HG03135 (cell line): ENCODE measurements around the gene CADPS2.

Experiments used
- ATAC-seq: cut with Tn5 transposase; IDR thresholded peaks from one replicate; pipeline ENCODE4 v1.9.1; 2021; ENCODE audit warnings: mild to moderate bottlenecking, moderate library complexity; ENCODE audit not compliant: unreplicated experiment

The CADPS2 gene

DNA sequence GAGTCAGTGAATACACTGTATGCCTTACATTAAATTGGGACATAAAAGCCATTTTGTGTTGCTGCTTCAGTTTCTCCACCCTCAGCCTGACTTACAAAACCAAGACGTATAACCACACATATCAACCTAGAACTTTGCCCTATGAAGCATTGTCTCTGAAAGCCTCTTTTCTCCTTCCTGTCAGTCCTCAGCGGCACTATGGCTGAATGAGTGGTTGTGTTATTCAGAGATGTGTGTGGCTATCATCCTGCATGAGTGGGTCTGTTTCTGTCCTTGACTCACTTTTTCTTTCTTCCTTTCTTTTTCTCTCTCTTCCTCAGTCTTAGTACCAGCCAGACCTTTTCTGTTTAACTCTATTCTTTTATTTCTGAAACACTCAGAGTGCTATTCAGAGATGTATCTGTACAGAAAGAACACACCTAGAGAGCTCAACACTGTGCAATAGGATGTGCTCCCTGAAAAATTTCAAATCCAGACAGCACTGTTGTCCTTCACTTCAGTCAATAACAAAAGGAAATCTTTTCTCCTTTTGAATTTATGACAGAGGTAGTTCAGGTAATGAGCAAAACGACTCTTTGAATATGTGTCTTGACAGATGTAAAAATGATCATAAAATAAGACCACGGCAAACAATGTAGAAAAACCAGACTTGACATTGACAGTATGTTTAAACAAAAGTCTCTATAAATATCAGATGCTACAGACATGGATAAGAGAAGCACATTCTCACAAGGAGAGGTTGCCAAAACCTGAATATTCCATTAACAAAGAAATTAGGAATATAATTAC, 418.4 kb downstream of the CADPS2 start:
- ATAC-seq, result no peak

DNA sequence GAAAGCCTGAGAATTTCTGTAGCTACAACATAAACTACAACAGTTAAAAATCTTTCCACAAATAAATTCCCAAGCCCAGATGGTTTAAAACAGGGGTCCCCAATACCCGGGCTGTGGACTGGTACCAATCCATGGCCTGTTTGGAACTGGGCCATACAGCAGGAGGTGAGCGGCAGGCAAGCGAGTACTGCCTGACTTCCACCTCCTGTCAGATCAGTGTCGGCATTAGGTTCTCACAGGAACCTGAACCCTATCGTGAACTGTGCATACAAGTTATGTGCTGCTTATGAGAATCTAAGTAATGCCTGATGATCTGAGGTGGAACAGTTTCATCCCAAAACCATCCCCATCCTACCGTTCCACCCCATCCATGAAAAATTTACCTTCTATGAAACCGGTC, 421.0 kb downstream of the CADPS2 start:
- ATAC-seq, result no peak

DNA sequence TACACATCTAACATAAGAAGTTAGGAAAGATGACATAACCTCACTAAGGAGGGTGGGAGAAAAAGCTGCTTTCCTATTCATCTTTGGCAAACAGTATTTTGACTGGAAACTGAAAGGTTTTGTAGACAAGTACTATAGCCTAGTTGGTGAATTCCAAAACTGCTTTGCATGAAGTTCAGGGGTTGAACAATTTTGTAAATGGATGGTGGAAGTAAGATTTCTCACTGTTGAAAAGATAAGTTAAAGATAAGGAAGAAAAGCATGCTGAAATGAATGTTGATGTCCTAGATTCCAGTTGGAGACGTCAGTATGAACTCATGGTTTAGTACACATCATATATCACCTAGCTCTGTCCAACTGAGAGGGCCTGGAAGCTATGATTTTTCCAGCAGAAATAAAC, 422.6 kb downstream of the CADPS2 start:
- no peak for ATAC-seq

DNA sequence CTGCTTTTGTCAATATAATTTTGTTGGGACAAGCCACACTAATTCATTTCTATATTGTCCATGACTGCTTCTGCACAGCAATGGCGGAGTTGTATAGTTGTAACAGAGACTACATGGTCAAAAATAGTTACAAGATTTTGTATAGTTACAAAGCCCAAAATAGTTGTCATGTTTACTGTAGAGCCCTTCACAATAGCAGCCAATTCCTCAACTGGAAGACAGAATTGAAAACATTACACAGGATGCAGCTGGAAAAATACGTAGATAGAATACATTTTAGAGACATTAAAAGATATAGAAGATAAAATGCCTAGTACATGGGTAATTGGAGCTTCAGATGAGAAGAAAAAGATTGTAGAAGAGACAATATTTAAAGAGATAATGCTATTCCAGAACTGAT, 425.3 kb downstream of the CADPS2 start:
- no peak for ATAC-seq

DNA sequence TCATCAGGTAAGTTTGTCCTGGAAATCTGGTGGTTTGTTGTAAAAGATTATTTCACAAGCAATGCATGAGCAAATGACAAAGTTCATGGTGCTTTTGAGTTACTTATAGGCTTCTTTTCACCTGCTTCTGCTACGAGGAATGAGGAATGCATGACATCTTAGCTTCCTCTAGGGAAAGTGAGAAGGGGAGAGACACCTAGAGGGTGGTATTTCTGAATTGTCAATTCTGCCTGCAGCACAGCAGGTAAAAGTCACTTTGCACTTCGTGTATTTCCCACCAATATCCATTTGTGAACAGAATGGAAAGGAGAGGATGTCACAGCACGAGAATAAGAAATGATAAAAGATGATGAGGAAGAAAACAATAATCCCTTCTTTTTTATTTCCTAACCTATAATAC, 428.3 kb downstream of the CADPS2 start:
- ATAC-seq, result no peak

DNA sequence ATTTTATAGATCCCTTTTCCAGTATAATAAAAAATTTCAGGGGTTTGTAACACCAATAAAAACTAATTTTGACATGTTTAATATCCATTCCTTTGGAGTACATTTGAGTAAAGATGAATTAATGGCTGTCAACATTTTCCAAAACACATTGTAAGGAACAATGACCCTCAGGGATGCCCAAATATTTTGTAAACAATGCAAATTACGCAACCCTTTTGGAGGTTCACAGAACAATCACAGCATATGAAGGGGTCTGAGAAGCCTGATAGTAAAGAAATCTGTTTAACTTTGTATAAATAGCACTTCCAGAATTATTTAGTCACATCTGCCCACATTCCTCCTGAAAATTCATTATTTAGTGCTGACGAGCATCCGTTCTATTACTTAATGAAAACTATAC, 428.9 kb downstream of the CADPS2 start:
- no peak for ATAC-seq

DNA sequence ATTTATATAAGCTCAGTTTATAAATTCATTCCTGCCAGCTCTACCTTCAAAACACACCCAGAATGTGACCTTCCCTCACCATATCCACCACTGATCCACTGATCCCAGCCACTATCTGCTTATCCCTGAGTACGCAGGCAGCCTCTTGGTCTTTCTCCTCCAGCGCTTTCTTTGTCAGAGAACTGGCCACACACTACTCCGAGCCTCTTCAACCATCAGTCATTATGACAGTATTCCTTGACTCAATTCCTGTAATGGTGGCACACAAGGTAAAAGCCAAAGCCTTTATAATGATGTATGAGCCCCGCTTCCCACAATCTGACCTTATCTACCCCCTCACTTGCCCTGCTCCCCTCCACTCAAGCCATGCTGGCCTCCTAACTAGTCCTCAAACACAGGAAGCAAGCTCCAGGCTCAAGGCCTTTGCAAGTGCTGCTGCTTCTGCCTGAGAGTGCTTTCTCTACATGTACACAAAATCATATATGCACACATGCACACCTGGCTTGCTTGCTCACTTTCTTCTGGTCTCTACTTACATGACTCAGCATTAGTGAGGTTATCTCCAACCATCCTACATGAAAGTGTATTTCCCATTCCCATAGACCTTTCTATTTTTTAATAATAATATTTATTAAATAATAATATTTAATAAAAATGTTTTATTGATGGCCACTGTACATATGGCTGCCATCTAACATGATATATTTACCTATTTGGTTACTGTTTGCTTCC, 431.3 kb downstream of the CADPS2 start:
- no peak for ATAC-seq

DNA sequence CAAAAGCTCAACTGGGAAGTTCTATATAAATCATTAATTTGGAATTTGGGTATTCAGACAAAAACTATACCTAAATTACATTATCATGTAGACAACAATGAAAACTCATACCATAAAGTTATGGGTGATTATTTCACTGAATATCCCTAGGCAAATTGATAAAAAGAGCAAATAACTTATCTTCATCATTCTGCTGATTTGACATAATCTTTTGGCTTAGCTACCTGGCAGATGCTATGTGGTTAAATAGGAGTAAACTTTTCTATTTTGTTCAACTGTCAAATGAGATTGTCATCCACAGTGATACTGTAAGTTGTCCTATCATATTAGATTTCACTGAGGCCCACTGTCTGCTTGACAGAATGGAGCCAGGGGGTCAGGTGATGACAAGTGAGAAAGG, 432.8 kb downstream of the CADPS2 start:
- no peak for ATAC-seq

DNA sequence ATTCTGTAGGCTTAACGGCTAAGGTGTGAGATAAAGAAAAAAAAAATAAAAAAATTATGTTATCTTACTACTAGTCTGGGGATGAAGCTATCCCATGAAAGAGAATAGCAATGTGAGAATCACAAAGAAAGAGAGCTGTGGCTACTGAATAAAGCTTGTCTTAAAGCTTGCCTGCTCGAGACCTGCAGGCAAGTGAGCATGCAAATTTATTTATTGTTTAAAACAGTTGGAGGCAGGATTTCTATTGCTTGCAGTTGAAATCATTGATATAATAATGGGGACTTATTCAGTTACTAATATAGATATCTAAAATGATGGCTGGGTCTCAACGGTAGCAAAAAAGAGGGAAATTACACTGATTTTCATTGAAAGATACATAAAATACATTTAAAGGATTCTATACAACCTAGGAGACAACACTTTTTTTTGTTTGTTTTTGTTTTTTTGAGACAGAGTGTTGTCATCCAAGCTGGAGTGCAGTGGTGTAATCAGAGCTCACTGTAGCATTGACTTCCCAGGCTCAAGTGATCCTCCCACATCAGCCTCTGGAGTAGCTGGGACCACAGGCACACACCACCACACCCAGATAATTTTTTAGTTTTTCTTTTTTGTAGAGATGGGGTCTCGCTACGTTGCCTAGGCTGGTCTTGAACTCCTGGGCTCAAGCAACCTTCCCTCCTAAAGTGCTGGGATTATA, 437.2 kb downstream of the CADPS2 start:
- ATAC-seq, result no peak

DNA sequence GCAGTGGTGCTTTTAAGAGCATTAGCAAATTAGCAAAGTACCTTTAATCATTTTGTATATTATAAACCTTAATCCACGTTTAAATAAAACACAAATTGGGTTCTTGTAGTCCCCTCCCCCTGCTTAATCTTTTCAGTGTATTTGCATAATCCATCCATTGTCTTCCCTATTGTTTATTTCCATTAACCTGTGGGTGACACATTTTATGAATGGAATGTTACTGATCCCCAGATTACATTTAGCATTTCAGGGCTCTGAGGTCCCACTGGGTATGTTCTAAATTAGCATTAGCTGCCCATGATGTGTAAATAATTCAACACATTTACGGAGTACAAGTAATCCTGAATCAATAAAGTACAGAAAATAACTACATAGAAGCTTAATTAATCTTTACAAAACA, 443.3 kb downstream of the CADPS2 start:
- no peak for ATAC-seq

DNA sequence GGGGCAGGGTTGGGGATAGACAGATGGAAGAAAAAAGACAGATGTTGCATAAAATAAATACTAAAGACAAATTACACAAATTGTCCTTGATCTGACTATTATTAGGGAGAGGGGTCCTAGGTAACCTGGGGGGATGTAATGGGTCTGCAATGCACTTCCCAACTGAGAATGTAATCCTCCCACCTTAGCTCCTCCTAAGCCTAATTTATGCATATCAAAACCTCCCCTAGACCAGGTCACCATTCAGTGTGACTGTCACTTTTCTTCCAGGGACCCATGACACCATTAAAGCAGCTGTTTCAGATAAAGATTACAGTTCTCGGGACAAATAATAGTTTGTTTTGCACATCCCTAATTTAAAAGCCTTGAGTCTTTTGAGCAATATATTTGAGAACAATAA, 447.8 kb downstream of the CADPS2 start:
- no peak for ATAC-seq

DNA sequence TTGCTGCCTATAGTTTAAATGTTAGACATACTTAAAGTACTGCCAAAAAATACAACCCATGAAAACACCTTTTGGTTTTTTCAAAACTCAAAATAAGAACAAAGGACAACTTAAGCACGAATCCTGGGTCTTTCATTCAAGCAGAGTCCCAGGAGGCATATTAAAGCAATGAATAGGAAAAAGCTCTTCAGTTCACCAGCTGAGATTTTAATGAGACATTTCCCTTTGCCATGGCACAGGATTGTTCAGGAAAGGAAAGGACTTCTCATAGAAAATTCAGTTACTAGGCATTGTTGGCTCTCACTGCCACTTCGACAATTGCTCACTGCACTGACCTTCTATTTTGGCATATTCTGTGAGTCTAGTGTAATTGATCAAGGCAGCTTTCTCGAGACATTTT, 448.3 kb downstream of the CADPS2 start:
- no peak for ATAC-seq

DNA sequence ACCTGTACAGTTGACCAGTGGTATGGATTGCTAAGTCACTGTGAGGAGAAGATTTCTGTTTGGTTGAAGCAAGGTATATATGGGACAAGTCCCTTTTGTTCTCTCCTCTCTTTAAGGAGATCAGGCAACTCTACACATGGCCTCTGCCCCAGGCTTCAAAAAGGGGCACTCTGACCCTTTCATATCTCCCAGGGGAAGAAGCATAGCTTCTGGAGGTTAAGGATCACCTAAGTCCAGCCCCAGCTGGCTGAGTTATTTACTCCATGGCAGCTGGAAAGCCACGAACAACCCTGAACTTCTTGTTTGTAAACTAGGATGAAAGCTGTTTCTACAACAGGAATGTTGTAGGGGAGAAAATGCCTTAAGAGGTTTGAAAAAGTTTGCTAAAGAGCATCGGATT, 452.5 kb downstream of the CADPS2 start:
- no peak for ATAC-seq

DNA sequence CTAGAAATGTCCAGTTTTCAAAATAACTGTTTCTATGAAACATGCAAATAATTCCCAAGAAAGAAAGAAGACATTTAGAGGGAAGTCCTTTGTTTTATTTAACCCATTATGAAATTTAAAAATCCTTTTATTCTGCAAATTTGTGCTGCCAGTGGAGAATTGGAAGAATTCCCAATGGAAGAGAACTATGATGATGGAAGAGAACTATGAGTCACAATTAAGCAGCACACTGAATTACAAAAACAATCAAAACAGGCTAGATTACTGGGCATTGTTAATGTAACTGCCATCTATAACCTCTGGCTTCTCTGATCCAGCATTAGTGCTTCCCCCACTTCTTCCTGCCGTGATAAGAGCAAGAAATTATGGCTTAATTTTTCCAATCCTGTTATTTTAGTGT, 455.6 kb downstream of the CADPS2 start:
- no peak for ATAC-seq

DNA sequence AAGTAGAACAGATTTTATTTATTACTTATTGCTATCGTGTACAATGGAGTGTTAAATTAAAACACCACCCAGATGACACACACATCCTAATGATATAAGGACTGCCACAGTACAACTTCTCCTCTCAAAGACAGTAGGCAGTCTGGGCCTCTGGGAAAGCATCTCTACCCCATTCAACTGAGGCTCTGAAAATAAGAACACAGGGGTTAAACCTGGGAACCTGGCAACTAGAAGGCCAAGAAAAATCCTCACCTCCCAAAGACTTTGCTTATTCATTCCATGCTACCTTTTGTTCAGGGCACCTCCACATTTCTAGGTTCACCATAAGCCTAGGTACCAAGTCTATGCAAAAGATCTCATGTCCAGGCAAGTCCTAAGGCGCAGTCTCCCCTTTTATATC, 456.3 kb downstream of the CADPS2 start:
- no peak for ATAC-seq

DNA sequence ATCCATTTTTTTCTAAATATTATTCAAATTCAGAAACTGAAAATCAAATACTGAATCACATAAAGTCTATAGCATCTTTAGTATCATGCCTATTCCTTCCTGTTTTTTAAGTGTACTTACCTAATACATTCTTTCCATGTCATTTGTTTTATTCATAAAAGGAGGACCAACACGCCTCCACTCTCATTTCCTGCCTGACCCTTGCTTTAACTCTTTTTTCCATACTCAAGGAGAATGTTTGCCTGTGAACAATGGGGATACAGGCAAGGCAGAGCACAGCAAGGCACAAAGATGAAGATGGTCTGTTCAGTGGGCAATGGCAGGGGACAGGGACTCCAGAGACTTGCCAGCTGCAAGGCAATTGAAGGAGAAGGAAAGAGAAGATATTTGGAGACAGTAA, 460.5 kb downstream of the CADPS2 start:
- ATAC-seq, result no peak

DNA sequence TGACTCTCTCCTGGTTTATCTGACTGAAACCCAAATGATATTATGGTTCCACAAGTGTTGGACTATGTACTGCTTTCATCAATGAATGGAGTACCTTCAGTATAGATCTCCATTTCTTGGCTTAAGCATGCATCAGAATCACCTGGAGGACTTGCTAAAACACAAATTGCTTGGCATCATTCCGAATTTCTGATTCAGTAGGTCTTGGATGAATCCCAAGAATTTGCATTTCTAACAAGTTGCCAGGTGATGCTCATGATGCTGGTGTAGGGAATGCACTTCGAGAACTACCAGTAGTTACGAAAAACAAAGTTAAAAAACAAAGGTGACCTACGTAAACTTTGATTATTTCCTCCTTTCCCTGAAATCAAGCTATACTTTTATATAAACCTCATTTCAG, 462.7 kb downstream of the CADPS2 start:
- ATAC-seq, result no peak

DNA sequence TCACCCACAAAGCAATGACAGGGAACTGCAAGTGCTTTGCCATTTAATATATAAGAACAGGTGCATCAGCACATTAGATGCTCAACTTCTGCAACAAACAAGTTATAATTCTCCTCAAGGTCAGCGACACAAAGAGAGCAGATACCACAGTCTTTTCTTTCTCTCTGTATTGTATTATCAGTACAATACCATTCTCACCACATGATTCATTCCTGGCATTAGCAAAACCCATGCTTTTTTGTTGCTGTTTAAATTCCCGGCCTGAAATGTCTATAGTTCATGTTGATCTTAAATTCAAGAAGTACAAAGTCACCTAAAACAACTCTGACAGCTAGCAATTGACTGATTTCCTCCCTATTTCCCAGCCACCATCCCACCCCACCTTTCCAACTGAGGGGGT, 469.9 kb downstream of the CADPS2 start:
- no peak for ATAC-seq

DNA sequence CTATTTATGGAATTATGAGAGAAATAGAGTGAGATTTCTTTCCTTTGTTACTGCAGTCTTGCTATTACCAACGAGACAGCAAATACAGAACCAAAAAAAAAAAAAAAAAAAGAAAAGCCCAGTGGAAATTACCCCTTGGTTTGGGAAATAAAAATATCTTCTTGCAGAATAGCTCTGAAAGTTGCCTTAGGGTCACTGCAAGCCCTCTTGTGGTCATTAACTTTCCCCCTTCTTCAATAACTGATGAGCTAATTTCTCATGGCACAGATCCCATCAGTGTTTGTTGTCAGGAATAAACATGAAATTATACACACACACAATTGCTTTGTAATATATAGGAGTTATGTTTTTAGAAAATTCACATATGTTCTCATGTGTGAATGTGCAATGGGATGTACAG, 470.8 kb downstream of the CADPS2 start:
- ATAC-seq, result no peak

DNA sequence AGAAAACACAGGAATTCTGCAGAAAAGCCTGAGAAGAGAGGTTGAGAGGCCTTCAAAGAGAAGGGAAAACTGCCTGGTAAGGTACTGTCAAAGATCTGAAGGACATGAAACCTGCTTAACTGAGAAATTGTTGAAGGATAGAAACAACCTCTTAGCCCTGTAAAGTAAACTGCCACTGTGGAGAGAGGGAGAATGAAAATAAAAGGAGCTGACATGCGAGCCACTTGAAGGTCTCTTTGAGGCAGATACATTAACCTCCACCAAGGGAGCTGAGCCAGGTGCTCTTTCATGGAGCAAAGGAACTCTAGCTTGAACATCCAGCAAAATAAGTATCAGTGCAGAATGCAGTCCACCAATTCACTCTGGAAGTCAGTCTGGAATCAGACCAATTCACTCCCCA, 472.9 kb downstream of the CADPS2 start:
- ATAC-seq, result no peak

DNA sequence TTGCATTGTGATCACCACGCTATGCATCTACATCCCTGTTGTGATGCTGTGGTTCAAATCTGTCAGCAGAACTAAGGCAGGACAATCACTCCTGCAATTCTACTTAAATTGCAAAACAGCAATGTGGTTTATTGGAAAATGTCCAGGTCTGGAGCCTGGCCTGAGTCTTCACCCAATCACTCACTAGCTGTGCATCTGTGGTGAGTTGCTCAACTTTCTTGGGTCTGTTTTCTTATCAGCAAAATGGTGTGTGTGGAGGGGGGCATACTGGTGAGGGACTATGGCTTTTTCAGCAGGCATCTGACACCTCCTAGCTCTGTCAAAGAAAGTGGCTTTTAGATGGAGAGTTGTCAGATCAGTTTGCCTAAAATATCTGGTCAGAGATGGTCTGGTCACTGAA, 473.4 kb downstream of the CADPS2 start:
- ATAC-seq, result no peak

DNA sequence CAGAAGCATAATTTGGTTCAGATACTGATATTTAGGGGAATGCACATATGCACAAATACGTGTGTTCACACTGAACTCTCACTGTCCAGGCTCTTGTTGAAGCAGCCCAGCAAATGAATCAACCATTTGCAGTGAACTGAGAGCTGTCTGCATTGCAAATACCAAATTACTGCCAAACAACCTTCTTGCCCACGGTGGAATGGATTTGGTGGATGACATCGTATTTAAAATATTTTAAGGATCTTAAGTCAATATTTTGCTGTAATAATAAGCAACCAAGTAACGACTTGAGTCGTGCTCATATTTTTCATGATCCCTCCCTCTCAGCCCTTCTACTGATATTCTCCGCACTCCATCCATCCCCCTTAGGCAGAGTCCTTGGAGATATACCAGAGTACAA, 473.8 kb downstream of the CADPS2 start:
- no peak for ATAC-seq
